Natural killer cell (primary cell): Measurements from ENCODE around the gene IFT80. TPM values are rescaled to one million over a fixed set of nuclear protein-coding genes. Genes with fewer than 3 reads are reported as not detected.

Experiments used
- ATAC-seq, 3 donors: fragments of 150-1000 bp in 2 of 3; fragments of 200-7000 bp in 1 of 3; cut with Tn5 transposase; 1 replicate in 1 of 3; 2 replicates in 2 of 3; pipeline ENCODE4 v1.10.0; 2021; ENCODE audit warnings: mild to moderate bottlenecking in 2 of 3, moderate library complexity in 2 of 3
- DNase-seq, 2 donors: peaks; one replicate each; pipeline versions ENCODE4 v3.0.0 to v3.0.0-alpha.2; 2013 to 2021; ENCODE audit warnings: mixed read lengths in 1 of 2
- H3K27ac ChIP-seq: one replicate; pipeline ENCODE4 v1.5.1; 2013; ENCODE audit warnings: mild to moderate bottlenecking, low read length
- H3K27me3 ChIP-seq: one replicate; pipeline ENCODE4 v1.6.1; 2013; ENCODE audit warnings: low read length; ENCODE audit not compliant: control insufficient read depth, insufficient read depth
- H3K36me3 ChIP-seq: one replicate; pipeline ENCODE4 v1.6.1; 2013; ENCODE audit warnings: low read length; ENCODE audit not compliant: control insufficient read depth, insufficient read depth
- H3K4me1 ChIP-seq: one replicate; pipeline ENCODE4 v1.6.1; 2013; ENCODE audit warnings: low read length; ENCODE audit not compliant: control insufficient read depth, insufficient read depth
- H3K4me3 ChIP-seq: one replicate; pipeline ENCODE4 v1.5.1; 2013; ENCODE audit warnings: low read length
- H3K9me3 ChIP-seq: one replicate; pipeline ENCODE4 v1.6.1; 2013; ENCODE audit warnings: low read length; ENCODE audit not compliant: control insufficient read depth, insufficient read depth
- H3K27ac Mint-ChIP-seq, 2 donors: one replicate each; pipeline ENCODE4 v1.8.0; 2022; ENCODE audit warnings: mild to moderate bottlenecking in 2 of 2, mixed read lengths in 2 of 2, moderate library complexity in 1 of 2
- H3K27me3 Mint-ChIP-seq, 2 donors: one replicate each; pipeline ENCODE4 v1.8.0; 2022; ENCODE audit warnings: low read depth in 2 of 2, mixed read lengths in 2 of 2
- H3K36me3 Mint-ChIP-seq: one replicate; pipeline ENCODE4 v1.8.0; 2022; ENCODE audit warnings: mixed read lengths
- H3K4me1 Mint-ChIP-seq, 2 donors: one replicate each; pipeline ENCODE4 v1.8.0; 2022; ENCODE audit warnings: mixed read lengths in 2 of 2
- H3K4me3 Mint-ChIP-seq: one replicate; pipeline ENCODE4 v1.8.0; 2022; ENCODE audit warnings: mild to moderate bottlenecking, moderate library complexity, mixed read lengths
- H3K9me3 Mint-ChIP-seq, 2 donors: one replicate each; pipeline ENCODE4 v1.8.0; 2022; ENCODE audit warnings: mixed read lengths in 2 of 2
- CTCF ChIP-seq: fragments of 200-600 bp; IDR thresholded peaks from one replicate; pipeline ENCODE4 v1.8.0; 2022; ENCODE audit warnings: antibody characterized with exemption
- WGBS: methylation state at CpG from one replicate; pipeline ENCODE4 v1.1.7; 2013; ENCODE audit warnings: missing lambda C conversion rate; ENCODE audit not compliant: insufficient coverage; 5-methylcytosine and 5-hydroxymethylcytosine counted together
- intact Hi-C: fragments of 100-400 bp; cut with micrococcal nuclease; formaldehyde crosslinking; loops from one replicate; pipeline ENCODE4 v1.14.2; 2022
- total RNA-seq, 4 donors: library from RNA; stranded (reverse); fragments of 120-200 nt in 1 of 4; gene quantifications; one replicate each; pipeline versions ENCODE4 v1.2.3 to v1.2.4, GENCODE V29; 2013 to 2022

Gene IFT80
- total RNA-seq, 3 donors from 2014 or later (not counting 1 experiment from before 2014, with no cell fraction given), result 22.6 to 22.9 (median 22.9) TPM

- no peaks in the 10 kb centered on the region for H3K4me1 ChIP-seq
- no peaks in the 10 kb centered on the region for H3K27me3 Mint-ChIP-seq
- no peak overlapping the region for H3K4me3 Mint-ChIP-seq
- H3K36me3 Mint-ChIP-seq, result no peaks in the 10 kb centered on the region
- no peaks in the 10 kb centered on the region for H3K9me3 ChIP-seq
- no peak overlapping the region for H3K4me3 ChIP-seq
- 73% methylated on average over 1 of the region's 1 CpG for WGBS
- H3K27ac Mint-ChIP-seq, result no peak overlapping the region
- no peaks in the 10 kb centered on the region for H3K9me3 Mint-ChIP-seq
- ATAC-seq (no peak), DNase-seq (no peak)
- TF ChIP-seq CTCF, result no peak
- H3K27me3 ChIP-seq, result no peaks in the 10 kb centered on the region
- H3K36me3 ChIP-seq, result peaks cover 51% of the 10 kb centered on the region
- H3K4me1 Mint-ChIP-seq, result no peaks in the 10 kb centered on the region
- H3K27ac ChIP-seq, result no peak overlapping the region
- intact Hi-C loops, result loop anchor here (2.0 to 5.0 kb wide), 2 partner anchors 250 to 528 kb away; no protein-coding TSS in a partner anchor
Observed at GRCh38 chr3:160412477-160412876, 13.5 kb upstream of the IFT80 start.

- H3K27ac Mint-ChIP-seq, result no peak overlapping the region
- H3K36me3 ChIP-seq, result peaks cover 33% of the 10 kb centered on the region
- no peak for ATAC-seq
Observed at GRCh38 chr3:160409812-160410610, 11.0 kb upstream of the IFT80 start.

DNA sequence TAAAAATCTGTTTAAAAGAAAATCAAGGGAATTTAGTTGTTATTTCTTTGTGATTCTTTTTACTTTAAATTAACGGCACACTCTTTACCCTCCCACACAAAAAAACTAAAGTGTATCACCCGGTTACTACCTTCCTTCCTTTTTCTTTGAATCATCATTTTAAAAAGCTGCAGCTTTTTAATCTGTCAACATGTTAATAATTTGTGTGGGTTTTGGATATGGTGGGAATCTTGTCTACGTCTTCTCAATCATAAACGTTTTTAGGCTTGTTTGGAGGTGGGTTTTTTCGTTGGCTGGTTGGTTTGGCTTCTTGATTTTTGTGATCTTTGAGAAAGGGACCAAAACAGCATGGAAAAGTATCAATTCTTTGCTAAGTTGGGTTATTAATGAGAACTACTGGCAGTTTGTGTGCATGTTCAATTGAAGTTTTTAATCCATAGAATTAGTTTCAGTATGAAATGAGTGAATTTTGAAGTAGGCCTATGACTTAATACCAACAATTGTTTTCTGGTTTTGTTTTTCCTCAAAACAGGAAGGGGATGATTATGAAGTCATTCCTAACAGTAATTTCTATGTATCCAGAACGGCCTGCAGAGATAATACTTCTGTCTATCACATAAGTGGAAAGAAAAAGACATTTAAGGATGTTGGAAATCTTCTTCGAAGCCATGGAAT lies 4.9 kb upstream of the IFT80 start:
- Mint-ChIP-seq H3K27me3 (no peaks in the 10 kb centered on the region), H3K9me3 (no peaks in the 10 kb centered on the region), H3K27ac (peak overlapping the region; percentile 83 to 98), H3K4me3 (peak overlapping the region; percentile 80), H3K4me1 (peaks cover 40 to 49% of the 10 kb centered on the region in 2 donors), H3K36me3 (peaks cover 5% of the 10 kb centered on the region)
- 23% methylated on average over 3 of the region's 7 CpGs for WGBS
- Histone ChIP-seq H3K27me3 (no peaks in the 10 kb centered on the region), H3K4me1 (peaks cover 13% of the 10 kb centered on the region), H3K36me3 (peaks cover 9% of the 10 kb centered on the region), H3K27ac (no peak overlapping the region), H3K4me3 (no peak overlapping the region), H3K9me3 (no peaks in the 10 kb centered on the region)
- intact Hi-C loops, result no loop called here
- no peak for TF ChIP-seq CTCF
- no peak for DNase-seq
- ATAC-seq, result no peak

More at GRCh38 chr3:160409812-160410610, 11.0 kb upstream of the IFT80 start:
- Histone ChIP-seq H3K27ac (no peak overlapping the region), H3K4me1 (no peaks in the 10 kb centered on the region), H3K4me3 (no peak overlapping the region), H3K27me3 (no peaks in the 10 kb centered on the region), H3K9me3 (no peaks in the 10 kb centered on the region)
- DNase-seq, result no peak
- no peaks in the 10 kb centered on the region for H3K9me3 Mint-ChIP-seq
- intact Hi-C loops, result loop anchor here (5.0 kb wide), 1 partner anchor 248 kb away; no protein-coding TSS in a partner anchor
- peaks cover under 1% of the 10 kb centered on the region in 2 donors for H3K4me1 Mint-ChIP-seq
- TF ChIP-seq CTCF, result no peak
- no peak overlapping the region for H3K4me3 Mint-ChIP-seq
- H3K27me3 Mint-ChIP-seq, result no peaks in the 10 kb centered on the region
- WGBS, result 89% methylated on average over 7 of the region's 10 CpGs
- no peaks in the 10 kb centered on the region for H3K36me3 Mint-ChIP-seq
